Middle frontal gyrus (tissue), 1 donor: Measurements from ENCODE around the gene ADNP.

ENCODE experiments used
- DNase-seq: peaks from one replicate; pipeline ENCODE4 v3.0.0-alpha.2; 2015; ENCODE audit warnings: low spot score; ENCODE audit errors: extremely low spot score

The ADNP gene

DNA sequence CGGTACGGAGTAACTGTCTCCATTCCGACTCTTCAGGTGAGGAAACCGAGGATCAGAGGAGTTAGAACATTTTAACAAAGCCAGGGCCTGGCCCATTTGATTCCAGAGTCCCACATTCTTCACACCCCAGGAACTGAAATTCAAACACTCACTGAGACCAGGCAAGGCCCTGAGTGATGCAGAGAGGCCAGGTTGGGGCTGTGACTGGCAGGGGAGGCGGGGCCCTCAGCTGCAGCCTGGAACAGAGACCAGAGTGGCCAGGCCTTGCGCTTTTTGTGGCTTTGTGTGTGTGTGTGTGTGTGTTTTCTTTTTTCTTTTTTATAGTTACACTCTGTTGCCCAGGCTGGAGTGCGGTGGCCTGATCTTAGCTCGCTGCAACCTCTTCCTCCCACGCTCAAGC, 79.2 kb downstream of the ADNP start:
- DNase-seq: no peak

DNA sequence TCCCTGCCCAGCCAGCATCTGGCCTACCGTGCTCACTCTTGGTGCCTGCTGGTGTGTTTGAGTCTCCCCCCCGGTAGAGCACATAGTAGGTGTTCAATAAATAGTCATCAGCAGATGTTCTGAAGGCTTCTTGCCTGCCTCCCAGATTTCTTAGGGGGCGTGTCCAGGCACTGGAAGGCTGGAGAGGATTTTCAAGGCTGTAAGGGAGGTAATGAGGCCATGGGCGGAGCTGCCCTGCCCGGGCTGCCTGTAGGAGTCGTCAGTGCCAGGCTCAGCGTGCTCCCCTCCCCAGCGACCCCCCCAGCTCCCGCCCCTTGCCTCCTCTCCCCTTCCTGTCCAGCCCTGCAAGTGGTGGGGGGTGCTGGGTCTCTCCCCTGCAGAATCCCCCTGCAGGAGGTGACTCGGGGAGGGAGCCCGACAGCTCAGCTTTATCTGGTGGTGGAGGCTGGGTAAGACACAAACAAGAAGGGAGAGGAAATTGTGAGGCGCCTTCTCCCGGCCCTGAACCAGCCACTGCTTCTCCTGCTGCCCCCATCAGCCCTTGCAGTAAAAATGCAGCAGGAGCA, 80.4 kb downstream of the ADNP start:
- DNase-seq: no peak

DNA sequence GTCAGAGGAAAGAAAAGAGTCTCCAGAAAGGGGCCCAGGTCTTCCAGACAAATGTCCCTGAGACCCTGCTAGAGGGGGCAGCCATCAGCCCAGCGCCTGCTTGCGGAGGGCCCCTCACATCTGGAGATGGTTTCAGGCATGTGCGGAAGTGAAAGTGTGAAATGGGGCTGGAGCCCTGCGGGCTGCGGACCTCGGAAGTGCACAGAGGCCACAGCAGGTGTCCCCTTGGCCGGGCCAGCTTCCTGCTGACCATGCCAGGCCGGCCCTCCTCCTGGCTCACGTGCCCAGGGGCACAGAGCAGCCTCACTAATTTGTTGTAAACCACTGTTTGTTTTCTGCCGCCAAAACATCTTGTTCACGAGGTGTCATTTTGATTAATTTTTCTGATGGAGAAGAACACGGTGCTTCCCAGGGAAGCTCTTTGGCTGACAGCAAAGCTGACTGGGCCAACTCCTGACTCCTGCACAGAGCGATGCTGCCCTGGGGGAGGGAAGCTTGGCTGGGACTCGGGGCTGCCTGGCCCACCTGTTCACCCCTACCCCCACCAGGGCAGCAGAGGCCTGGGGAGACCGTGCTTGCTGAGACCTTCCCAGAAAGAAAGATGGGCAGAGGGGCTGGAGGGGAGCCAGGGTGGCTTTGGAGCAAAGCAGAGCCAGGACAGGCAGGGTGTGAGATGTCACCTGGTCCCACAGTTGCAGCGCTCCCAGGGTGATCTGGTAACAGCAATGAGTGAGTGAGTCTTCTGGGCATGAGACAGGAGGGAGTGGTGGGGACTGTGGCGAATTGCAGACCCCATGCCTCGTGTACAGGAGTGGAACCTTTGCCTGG, 82.2 kb downstream of the ADNP start:
- no peak for DNase-seq

DNA sequence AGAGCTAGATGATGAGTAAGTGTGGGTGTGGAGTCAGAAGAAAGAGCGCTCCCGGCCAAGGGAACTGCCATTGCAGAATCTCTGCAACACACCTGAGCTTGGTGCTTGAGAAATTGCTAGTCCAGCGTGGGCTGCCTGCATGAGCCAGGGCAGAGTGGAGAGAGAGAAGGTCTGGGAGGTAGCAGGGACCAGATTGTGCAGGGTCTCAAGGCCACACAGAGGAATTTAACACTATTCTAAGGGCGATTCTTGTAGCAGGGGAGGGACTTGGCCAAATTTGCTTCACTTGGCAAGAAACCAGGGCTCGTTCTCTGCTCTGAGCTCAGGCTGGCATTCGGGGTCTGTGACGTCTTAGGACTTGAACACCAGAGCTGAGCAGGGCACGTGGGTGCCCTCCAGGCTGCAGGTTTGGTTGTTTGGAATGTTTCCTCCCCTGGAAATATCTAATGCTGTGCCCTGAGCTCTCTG, 82.9 kb downstream of the ADNP start:
- no peak for DNase-seq

DNA sequence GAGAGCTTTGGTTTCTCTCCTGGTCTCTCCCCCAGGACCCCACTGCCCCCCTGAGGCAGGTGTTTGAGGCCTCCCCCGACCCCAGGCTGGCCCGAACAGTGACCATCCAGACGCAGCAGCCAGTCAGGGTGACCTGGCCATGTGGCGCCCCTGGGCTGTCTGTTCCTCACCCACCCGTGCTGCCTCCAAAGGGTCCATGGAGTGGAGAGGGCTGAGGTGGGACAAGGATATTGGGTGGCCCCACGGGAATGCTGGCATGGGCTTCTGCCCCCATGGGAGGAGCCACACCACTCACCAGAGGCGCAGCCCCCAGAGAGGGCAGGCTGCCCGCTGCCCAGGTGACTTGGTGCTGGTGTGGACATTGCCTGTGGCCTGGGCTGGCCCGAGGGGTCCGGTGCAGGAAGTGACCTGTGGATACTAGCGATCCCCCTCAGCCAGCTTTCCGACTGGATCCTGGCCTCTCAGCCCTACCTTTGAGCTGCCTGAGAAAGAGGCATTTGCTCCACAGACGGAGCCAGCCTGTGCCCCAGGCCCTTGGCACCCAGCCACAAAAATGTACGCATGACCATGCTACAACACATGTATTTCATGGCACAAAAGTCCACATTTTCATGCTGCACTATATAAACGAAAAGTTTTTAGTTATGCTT, 85.5 kb downstream of the ADNP start:
- no peak for DNase-seq

DNA sequence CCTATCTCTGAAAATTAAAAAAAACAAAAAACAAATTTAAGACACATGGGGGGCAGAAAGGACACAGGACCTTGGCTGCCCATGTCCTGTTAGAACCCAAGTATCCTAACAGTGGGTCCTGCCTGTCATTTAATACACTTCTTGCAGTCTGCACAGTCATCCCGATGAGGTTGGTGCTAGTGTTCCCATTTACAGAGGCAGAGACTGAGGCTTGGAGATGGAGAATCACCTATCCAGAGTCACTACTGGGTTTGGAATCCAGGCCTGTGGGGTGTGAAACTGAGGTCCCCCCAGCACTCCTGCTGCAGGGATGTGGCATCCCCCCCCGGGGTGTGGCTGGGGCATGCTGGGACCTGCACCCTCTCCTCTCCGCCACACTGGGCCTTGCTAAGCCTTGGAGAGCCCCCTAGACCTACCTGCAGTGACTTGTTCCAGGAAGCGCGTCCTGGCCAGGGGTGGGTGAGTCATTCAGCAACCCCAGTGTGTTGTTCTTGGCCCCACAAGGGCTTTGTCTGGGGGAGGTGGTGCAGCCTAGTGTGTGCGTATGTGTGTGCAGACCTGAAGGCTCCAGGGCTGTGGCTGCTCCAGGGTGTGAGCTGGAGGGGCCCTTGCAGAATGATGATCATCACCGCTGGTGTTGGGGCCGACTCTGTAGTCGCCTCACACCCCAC, 86.7 kb downstream of the ADNP start:
- no peak for DNase-seq

DNA sequence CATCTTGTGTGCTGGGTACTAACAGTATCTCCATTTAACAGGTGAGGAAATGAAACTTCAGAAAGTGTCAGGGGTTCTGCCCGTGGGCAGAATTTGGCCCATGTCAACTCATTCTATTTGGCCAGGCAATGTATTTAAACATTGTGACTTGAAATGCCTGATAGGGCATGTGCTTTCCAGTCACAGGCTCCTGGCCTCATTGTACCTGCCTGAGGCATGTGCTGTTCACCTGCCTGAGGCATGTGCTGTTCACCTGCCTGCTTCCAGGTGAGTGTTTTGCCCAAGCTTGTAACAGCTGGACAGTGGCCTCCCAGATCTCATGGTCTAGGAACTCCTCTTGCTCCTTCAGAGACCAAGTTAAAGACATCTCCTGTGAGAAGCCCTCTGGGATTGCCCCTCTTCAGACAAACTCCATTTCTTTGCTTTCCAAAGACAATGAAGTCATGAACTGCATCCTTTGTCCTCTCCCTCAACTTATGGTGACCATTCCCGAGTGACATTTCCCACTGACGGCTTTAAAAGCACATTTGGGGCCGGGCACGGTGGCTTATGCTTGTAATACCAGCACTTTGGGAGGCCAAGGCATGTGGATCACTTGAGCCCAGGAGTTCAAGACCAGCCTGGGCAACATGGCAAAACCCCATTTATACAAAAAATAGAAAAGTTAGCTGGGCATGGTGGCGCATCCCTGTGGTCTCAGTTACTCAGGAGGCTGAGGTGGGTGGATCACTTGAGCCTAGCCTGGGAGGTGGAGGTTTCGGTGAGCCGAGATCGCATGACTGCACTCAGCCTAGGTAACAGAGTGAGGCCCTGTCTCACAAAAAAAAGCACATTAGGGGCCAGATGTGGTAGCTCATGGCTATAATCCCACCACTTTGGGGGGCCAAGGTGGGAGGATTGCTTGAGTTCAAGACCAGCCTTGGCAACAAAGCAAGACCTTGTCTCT, 87.6 kb downstream of the ADNP start:
- DNase-seq: no peak

DNA sequence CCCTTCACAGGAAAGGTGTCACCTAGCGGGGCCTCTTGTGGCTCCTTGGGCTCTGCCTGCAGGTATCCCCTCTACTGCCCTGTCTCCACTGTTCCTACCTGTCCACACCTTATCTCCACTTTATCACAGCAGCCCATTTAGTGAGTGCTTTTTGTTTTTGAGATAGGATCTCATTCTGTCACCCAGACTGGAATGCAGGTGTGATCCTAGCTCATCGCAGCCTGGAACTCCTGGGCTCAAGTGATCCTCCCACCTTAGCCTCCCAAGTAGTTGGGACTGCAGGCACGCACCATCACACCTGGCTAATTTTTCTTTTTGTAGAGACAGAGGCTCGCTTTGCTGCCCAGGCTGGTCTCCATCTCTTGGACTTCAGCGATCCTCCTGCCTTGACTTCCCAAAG, 88.4 kb downstream of the ADNP start:
- no peak for DNase-seq
